ENCODE data around the gene BABAM2. TPM values are rescaled to one million over a fixed set of nuclear protein-coding genes. Genes with fewer than 3 reads are reported as not detected.

BABAM2 gene
- polyA plus RNA-seq, 3 donors, result 11.1 to 23.9 (median 20.6) TPM

DNA sequence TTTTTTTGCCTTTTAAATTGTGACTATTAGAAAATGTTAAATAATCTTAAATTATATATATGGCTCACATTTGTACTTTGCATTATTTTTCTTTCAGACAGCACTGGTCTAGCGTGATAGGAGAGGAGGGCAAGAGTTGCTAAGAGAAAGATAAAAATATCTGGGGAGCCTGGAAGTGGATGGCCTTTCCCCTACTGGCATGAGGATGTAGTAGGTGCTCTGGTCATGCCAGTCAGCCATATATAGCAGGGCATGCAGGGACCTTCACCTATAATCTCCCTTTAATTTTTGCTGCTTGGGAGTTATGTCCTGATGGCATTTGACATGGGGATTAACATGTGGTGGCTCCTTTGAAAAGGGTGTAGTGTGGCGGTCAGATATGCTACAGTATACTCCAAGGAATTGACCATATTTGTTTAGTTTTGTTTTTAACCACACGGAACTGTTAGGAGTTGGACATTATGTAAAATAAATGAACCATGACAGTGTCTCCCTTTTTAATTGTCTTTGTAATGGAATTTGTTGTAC is 144.7 kb downstream of the BABAM2 start:
- 82 to 92% (median 85%) methylated on average over 3 of the region's 3 CpGs for WGBS, 3 donors
- no peak overlapping the region for H3K27ac ChIP-seq (ENCODE audit: low read depth, low read length)

DNA sequence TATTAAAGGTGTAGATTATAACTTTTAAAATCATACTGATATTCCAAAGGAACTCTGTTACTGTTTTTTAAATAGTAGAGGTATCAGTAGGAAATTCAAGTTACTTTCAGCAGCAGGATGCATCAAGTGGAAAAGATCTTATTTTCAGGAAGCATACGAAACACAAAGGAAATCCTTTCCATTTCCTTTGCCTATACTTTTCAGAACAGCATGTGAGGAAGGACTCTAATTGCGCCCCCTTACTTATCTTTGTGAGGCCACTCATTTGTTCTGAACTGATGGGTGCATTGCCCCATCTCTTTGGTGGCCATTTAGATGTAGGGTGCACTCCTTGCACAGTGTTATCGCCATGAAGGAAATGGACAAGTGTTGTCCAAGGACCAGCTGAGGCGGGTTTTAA is 145.3 kb downstream of the BABAM2 start:
- no peak overlapping the region for H3K27ac ChIP-seq (ENCODE audit: low read depth, low read length)
- 67 to 96% (median 72%) methylated on average over 4 of the region's 4 CpGs for WGBS, 3 donors

DNA sequence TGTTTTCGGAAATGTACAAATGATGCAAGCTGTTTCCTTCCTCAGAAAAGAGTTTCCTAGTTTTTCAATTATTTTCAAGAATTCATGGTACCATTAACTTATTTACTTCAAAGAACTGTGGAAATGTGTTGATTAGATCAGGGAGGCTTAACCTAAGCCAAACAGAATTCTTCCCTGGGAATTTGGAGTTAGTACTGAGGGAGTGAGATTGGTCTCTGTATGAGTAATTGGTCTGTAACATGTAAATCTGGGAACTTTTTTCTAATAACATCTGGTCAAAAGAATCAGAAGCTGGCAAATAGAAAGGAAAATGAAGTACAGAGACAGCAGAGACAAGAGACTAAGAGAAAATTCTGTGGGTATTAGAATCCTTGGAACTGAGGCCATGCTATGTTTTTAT is 145.8 kb downstream of the BABAM2 start:
- H3K27ac ChIP-seq (ENCODE audit: low read depth, low read length), result no peak overlapping the region
- WGBS, 3 donors, result 67 to 92% (median 83%) methylated on average over 1 of the region's 1 CpG

DNA sequence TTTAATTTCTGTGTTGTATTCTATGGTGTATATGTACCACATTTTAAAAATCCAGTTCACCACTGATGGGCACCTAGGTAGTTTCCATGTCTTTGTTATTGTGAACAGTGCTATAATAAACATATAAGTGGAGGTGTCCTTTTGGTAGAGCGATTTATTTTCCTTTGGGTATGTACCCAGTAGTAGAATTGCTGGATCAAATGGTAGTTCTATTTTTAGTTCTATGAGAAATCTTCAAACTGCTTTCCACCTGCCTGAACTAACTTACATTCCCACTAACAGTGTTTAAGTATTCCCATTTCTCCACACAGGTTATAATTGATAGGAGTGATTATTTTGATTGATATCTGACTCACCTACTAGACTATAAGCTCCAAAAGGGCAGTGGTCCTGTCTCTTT is 148.2 kb downstream of the BABAM2 start:
- 58 to 97% (median 95%) methylated on average over 1 of the region's 1 CpG for WGBS, 3 donors
- H3K27ac ChIP-seq (ENCODE audit: low read depth, low read length), result no peak overlapping the region

DNA sequence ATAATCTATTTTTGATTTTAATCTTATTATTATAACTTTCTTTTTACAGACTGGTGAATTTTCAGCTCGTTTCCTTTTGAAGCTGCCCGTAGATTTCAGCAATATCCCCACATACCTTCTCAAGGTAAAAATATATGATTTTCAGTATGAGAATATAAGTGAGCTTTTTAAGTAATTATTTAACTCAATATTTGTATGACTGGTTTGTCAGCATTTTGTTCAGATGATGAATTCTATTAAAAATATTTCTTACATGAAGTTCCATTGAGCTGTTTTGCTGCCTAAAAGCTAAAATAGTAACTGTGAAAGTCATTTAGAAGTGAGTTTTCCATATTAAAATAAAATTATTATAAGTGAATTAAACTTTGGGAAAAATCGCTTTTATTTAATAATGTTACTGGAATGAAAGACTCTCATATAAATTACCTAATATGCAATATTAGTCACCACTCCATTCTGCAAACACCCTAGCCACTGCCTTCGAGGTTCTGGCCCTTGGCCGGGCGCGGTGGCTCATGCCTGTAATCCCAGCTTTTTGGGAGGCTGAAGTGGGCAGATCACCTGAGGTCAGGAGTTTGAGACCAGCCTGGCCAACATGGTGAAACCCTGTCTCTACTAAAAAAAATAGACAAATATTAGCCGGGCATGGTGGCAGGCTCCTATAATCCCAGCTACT is 155.3 kb downstream of the BABAM2 start:
- no peak overlapping the region for H3K27ac ChIP-seq (ENCODE audit: low read depth, low read length)
- 95 to 97% (median 95%) methylated on average over 8 of the region's 8 CpGs for WGBS, 3 donors

DNA sequence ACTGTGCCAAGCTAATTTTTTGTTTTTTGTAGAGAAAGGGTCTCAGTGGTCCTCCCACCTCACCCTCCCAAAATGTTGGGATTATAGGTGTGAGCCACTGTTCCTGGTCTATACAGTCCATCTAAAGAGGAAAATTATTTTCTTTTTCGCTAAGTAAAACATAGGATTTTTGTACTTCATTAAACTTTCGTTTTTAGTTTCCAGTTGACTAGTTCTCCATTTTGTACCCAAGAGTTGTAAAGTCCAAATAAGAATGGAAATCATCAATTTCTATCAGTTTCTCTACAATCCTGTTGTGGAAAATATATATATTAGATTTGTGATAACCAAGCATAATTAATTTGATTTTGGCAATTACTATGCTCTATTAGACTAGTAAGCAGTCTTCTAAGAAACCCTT is 156.4 kb downstream of the BABAM2 start:
- 91 to 93% (median 93%) methylated on average over 2 of the region's 2 CpGs for WGBS, 3 donors
- no peak overlapping the region for H3K27ac ChIP-seq (ENCODE audit: low read depth, low read length)

DNA sequence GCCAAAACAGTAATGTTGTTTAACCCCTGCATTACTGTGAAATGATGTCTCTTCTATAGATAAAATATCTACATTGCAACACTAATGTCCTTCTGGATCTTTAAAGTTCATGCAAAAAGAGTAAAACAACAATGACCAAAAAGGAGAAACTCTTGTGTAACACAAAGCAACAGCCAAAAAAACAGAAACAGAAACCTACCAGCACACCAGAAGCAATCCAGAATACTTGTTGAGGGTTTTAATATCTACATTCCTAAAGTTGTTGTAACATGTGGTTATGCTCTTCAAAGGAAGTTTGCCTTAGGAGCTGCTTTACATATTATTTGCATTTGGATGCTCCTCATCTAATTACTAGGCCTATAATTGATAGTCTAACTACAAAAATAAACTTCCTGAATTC is 157.2 kb downstream of the BABAM2 start:
- no peak overlapping the region for H3K27ac ChIP-seq (ENCODE audit: low read depth, low read length)

DNA sequence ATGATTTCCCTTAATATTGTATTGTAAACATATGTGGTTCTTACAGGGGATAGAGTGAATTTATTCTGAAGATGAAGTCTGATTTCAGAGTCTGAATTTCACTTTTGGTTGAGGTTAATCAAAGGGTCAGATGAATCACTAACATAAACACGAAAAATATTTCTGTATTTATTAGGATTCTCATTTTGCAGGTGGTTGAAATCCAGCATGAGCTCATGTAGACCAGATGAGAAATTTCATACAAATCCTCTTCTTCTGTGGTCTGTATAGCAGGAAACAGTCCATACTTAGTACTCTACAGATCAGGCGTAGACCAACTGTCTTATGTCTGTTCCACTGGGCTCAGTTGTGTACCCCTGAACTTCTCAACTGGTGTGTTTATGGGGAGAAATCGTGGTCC is 157.8 kb downstream of the BABAM2 start:
- WGBS, 3 donors, result 78 to 94% (median 81%) methylated on average over 3 of the region's 3 CpGs
- no peak overlapping the region for H3K27ac ChIP-seq (ENCODE audit: low read depth, low read length)

DNA sequence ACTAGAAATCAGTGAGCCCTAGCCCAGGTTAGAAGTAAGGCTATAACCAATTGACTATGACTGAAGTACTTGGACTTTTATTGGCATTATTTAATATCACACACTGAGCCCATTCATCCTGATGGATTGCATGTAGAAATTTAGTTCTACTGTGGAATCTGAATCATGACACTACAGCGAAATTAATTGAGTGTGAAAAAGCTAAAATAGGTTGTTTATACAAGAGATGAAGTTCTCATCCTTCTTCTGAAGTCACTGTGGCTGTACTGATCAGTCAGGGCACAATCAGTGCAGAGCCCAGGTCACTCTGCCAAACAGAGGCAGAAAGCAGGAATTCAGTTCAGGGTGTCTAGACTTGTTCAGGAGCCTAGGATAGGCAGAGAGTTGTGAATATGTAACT is 158.9 kb downstream of the BABAM2 start:
- 93 to 100% (median 97%) methylated on average over 1 of the region's 1 CpG for WGBS, 3 donors
- H3K27ac ChIP-seq (ENCODE audit: low read depth, low read length), result no peak overlapping the region

DNA sequence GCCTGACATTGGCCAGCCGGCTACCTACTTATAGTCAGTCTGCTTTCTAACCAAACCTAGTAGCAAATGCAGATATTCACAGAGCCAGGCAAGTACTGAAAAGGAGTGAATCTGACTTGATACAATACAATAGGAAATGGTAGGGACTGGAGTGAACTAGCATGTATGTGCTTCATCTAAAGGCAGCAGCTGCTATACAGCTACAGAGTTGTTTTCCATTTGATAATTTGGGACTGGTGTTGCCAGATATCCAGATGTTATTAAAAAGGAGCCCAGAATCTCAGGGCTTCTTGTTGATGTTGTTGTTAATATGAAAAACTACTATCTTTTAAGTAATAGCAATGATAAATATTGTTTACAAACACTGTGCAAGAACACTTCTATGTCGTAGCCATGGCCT is 159.4 kb downstream of the BABAM2 start:
- H3K27ac ChIP-seq (ENCODE audit: low read depth, low read length), result no peak overlapping the region
- 86 to 91% (median 89%) methylated on average over 2 of the region's 2 CpGs for WGBS, 3 donors

DNA sequence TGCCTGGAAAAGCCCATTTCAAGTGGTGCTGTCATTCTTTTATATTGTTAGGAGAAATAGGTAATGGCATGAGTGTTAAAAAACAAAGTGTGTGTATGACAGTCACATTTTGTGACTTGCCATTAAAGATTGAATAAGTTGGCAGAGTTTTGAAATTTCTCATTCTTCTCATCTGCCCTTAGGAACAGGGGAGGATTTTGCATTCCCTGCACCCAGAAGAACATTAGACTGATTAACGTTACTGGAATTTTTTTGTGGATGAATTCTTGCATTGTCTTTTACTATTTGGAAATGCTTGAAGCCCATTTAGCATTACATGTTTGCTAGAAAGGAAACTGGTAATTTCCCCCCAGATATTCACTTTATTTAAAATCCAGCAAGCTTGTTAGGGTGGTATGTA is 162.2 kb downstream of the BABAM2 start:
- WGBS, 3 donors, result 46 to 81% (median 57%) methylated on average over 1 of the region's 1 CpG
- H3K27ac ChIP-seq (ENCODE audit: low read depth, low read length), result no peak overlapping the region

DNA sequence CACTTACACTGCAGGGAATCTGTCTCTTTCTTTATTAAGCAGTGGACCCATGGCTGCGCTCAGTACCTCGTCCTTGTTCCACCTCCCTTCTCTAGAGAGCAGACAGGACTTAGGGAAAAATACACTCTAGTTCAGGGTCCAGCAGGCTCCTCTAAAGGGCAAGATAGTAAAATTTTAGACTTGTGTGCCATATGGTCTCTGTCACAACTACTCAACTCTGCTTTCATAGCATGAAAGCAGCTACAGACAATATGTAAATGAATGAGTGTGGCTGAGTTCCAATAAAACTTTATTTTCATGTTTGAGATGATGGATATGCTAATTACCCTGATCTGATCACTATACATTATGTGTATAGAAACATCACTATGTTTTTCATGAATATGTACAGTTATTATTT is 163.1 kb downstream of the BABAM2 start:
- no peak overlapping the region for H3K27ac ChIP-seq (ENCODE audit: low read depth, low read length)
- WGBS, 3 donors, result 82 to 86% (median 86%) methylated on average over 2 of the region's 2 CpGs

DNA sequence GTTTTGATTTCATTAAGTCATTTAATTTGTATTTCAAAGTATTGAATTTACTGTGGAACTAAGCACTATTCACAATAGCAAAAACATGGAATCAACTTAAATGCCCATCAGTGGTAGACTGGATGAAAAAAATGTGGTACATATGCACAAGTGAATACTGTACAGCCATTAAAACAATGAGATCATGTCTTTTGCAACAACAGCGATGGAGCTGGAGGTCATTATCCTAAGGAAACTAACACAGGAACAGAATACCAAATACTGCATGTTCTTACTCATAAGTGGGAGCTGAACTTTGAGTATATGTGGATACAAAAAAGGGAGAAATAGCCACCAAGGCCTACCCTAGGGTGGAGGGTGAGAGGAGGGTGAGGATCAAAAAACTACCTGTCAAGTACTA is 164.4 kb downstream of the BABAM2 start:
- WGBS, 3 donors, result 94 to 100% (median 95%) methylated on average over 1 of the region's 1 CpG
- H3K27ac ChIP-seq (ENCODE audit: low read depth, low read length), result no peak overlapping the region

DNA sequence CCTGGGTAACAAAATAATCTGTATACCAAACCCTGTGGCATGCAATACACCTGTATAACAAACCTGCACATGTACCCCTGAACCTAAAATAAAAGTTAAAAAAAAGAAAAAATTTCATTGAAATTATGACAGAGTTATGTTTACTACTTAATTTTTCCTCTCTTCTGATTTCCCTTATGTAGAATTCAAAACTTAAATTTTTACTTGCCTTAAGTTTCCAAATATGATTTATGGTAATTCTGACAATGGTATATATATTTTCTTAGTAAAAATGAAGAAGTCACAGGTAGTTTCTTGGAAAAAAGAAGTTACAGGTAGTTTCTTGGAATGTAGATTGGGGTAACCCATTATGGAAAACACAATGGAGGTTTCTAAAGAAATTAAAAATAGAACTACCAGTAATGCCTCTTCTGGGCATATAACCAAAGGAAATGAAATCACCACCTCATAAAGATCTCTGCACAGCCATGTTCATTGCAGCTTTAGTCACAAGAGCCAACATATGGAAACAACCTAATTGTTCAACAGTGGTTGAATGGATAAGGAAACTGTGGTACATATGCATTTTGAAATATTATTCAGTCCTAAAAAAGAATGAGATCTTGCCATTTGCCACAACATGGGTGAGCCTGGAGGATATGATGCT is 164.9 kb downstream of the BABAM2 start:
- H3K27ac ChIP-seq (ENCODE audit: low read depth, low read length), result no peak overlapping the region

DNA sequence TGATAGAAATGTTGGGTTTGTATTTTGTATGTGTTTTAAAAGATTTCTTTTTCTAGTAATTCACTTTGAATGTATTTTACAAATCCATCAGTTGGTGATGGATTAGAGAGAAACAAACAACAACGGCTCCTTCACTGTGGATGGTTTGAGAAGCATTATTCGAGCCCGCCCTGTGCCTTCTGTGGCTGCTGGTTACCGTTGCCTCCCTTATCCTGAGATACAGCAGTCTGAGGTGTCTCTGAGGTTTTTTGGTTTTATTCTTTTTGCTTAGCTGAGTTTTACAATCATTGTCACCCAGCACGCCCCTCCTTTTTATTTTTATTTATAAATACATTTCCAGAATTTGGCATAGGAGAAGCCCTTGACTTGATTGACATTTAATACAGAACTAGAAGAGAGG is 168.3 kb downstream of the BABAM2 start:
- no peak overlapping the region for H3K27ac ChIP-seq (ENCODE audit: low read depth, low read length)
- WGBS, 3 donors, result 92 to 100% (median 97%) methylated on average over 5 of the region's 5 CpGs

DNA sequence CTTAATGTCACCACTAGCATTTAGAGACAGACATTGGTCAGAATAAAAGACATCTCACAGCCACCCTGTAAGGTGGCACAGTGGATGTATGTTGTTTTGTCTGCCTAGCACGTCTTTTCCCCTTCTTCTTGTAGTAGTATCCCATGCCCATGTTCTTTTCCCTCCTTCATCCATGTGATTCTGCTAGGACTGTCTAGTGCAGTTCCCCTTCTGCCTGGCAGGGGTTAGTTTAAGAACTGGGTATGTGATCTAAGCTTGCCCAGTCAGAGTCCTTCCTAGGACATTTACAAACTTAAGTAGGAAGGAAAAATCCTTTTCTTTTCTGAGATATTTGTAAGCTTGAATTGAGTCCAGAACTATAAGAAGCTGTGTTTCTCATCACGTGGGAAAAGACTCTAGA is 172.3 kb downstream of the BABAM2 start:
- 88 to 90% (median 89%) methylated on average over 2 of the region's 2 CpGs for WGBS, 3 donors
- no peak overlapping the region for H3K27ac ChIP-seq (ENCODE audit: low read depth, low read length)

DNA sequence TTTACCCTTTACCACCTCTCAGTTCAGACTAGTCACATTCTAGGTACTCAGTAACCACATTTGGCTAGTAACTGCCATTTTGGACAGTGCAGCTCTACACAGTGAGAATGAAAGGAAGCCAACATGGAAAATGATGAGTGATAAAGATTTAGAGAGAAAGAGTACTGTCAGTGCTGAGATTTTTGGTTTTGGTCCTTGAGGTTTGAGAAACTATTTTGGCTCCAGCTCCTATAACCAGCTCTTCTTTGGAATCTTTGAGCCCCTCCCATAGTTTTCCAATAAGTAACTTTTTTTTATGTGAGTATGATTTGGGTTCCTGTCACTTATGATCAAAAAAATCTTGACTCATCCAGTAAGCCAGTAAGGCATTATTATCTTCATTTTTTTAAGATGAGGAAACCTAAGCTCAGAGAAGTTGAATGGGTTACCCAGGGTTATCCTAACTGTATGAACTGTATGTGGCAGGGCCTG is 173.0 kb downstream of the BABAM2 start:
- no peak overlapping the region for H3K27ac ChIP-seq (ENCODE audit: low read depth, low read length)

DNA sequence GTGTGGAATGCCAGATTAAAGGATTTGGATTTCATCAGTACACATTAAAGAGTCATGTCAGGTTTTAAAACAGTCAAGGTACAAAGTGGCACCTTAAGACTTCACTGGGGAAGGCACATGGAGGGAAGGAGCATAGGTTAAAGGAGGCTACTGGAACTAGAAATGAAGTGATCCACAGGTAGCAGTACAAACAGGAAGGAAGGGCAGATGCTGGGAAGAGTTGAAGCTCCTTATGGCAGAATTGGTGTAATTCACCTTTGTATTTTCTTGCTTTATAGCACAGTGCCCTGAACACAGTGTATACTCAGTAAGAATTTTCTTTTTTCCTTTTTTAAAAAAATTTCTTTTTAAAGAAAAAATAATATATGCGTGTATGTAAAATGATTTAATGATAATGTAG is 177.1 kb downstream of the BABAM2 start:
- H3K27ac ChIP-seq (ENCODE audit: low read depth, low read length), result no peak overlapping the region

DNA sequence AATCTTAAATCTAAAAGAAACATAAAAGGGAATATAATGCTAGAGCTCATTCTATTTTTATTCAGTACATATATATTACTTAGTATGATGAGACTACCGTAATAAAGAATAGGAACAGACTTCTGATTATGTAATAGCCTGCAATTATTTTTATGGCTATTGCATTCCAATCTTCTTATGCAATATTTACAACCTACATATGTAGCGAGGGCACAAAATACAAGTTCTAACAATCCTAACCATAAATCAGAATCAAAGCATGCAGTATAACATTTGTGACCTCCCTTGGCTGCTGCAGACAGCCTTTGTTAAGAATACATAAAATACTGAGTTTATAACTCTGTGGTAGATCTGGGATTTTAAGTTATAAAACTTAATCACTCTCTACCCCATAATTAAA is 177.6 kb downstream of the BABAM2 start:
- 51 to 94% (median 59%) methylated on average over 2 of the region's 2 CpGs for WGBS, 3 donors
- no peak overlapping the region for H3K27ac ChIP-seq (ENCODE audit: low read depth, low read length)

More for the DNA sequence above, 177.1 kb downstream of the BABAM2 start:
- 94 to 100% (median 98%) methylated on average over 1 of the region's 1 CpG for WGBS, 3 donors

DNA sequence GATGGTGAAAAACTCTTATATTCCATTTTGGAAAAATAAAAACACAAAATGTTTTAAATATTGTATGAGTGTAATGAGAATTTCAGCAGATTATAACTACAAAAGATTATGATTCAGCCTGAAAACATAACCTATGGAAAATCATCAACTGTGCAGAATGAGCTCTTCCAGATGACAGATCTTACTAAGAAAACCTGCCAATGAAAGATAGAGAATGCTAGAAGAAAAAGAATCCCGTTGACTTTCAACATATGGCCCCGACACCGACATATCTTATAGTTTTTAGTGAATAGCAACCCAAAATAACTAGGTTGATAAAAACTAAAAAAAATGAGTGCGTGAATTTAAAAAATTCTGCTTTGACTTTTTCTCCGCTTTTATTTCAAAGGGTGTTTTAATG is 178.0 kb downstream of the BABAM2 start:
- WGBS, 3 donors, result 93 to 96% (median 94%) methylated on average over 5 of the region's 5 CpGs
- no peak overlapping the region for H3K27ac ChIP-seq (ENCODE audit: low read depth, low read length)

Measured in adipose tissue (tissue), 3 donors.